ENCODE measurements around the gene RNF113A. TPM values are rescaled to one million over a fixed set of nuclear protein-coding genes. Genes with fewer than 3 reads are reported as not detected.
"Not testable (repeated sequence)": the region's sequence is repeated elsewhere in the genome, so short reads cannot be mapped to it uniquely, and the experiment has no call there.

RNF113A gene
- total RNA-seq, 1 donor from 2014 or later = 10.1 TPM

- DNase-seq (ENCODE audit: low spot score) = peak; percentile 95
Measured at GRCh38 chrX:119852382-119853353, 18.9 kb downstream of the RNF113A start, which contains the start of gene UPF3B. UPF3B (minus strand) TSS chrX:119852963; CDS start chrX:119852928, 35 bp downstream.

- DNase-seq (ENCODE audit: low spot score) = no peak
Measured at GRCh38 chrX:119833905-119834304, 37.6 kb downstream of the RNF113A start.

GRCh38 chrX:119828446-119828845, 43.1 kb downstream of the RNF113A start:
- no peak for DNase-seq (ENCODE audit: low spot score)

- DNase-seq (ENCODE audit: low spot score) = no peak
Measured at GRCh38 chrX:119826399-119826959, 45.1 kb downstream of the RNF113A start.

GRCh38 chrX:119824221-119824620, 47.3 kb downstream of the RNF113A start:
- not testable (repeated sequence) for DNase-seq (ENCODE audit: low spot score)

GRCh38 chrX:119821703-119822102, 49.8 kb downstream of the RNF113A start:
- DNase-seq (ENCODE audit: low spot score) = not testable (repeated sequence)

Other genes starting within 250 kb of the RNF113A start
- gene SEPTIN6, start 178.6 kb downstream of the RNF113A start, total RNA-seq = 16.1 TPM
- gene SOWAHD, start 113.1 kb downstream of the RNF113A start, total RNA-seq = 0.71 TPM
- gene RPL39, start 80.1 kb downstream of the RNF113A start, total RNA-seq = 1,220 TPM
- gene UPF3B, start 18.8 kb downstream of the RNF113A start, total RNA-seq = 4.8 TPM
- gene NDUFA1, start 99 bp upstream of the RNF113A start, total RNA-seq = 88.8 TPM
- gene AKAP14, start 24.2 kb upstream of the RNF113A start, total RNA-seq = not detected
- 6.1 TPM for gene NKAP, start 72.0 kb upstream of the RNF113A start, total RNA-seq
- gene RHOXF2B, start 206.0 kb upstream of the RNF113A start, total RNA-seq = not detected
- gene RHOXF1, start 244.2 kb upstream of the RNF113A start, total RNA-seq = 1.2 TPM

Measured in mesenteric fat pad (tissue), 1 donor.